ENCODE measurements around the gene ZMYND8.

Gene ZMYND8

DNA sequence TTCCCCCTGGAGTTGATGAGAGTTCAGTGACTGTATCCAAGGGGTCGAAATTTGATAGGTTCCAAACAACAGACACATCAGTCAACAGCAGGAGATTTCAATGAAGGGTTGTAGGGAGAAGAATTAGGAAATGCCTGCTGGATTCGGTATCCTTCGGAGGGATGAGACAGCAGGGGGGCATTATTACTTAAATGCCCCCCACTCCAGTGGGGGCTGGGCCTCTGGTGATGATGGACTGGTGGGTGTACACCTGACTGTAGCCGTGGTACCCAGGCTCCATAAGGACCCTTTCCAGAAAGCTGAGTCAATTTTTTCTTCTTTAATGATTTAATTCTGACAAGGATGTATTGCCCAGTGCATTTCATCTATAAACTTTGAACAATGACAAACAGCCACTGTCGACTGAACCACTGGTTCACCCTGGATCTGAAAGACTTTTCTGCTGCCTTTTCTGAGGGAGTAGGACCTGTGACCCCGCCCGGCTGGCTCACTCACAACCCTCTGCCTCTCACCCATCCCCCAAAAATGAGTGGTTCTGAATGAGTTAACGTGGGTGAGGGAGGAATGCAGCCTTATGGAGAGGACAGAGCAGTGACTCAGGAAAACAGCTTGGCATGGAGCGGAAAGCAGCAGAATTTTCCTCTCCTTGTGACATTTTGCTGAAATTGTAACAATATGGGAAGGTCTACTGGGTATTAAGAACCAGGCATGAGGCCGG, 41.0 kb downstream of the ZMYND8 start:
- Histone ChIP-seq H3K27ac (ENCODE audit: low read length) (no peak overlapping the region), H3K27me3 (ENCODE audit: insufficient read depth, low read length, poor library complexity) (no peaks in the 10 kb centered on the region), H3K36me3 (ENCODE audit: insufficient read depth, low read length) (peaks cover 34% of the 10 kb centered on the region), H3K4me2 (ENCODE audit: insufficient read depth, low read length) (no peak overlapping the region), H2AFZ (ENCODE audit: low read depth, low read length) (no peak overlapping the region), H4K20me1 (ENCODE audit: insufficient read depth, low read length) (peaks cover 84% of the 10 kb centered on the region), H3K4me3 (ENCODE audit: low read depth in 1 of 2, low read length in 2 of 2) (no peak overlapping the region), H3K9ac (ENCODE audit: low read depth, low read length) (no peak overlapping the region), H3K9me3 (ENCODE audit: insufficient read depth, low read length, severe bottlenecking) (no peaks in the 10 kb centered on the region), H3K4me1 (ENCODE audit: insufficient read depth, low read length) (no peaks in the 10 kb centered on the region), H3K79me2 (ENCODE audit: insufficient read depth, low read length) (peaks cover 92% of the 10 kb centered on the region)
- DNase-seq = no peak
- no peak for TF ChIP-seq EZH2 (IDR thresholded peaks at IDR 0.05; ENCODE audit: borderline replicate concordance, low read depth, low read length, severe bottlenecking)
- TF ChIP-seq, protein P1, sequence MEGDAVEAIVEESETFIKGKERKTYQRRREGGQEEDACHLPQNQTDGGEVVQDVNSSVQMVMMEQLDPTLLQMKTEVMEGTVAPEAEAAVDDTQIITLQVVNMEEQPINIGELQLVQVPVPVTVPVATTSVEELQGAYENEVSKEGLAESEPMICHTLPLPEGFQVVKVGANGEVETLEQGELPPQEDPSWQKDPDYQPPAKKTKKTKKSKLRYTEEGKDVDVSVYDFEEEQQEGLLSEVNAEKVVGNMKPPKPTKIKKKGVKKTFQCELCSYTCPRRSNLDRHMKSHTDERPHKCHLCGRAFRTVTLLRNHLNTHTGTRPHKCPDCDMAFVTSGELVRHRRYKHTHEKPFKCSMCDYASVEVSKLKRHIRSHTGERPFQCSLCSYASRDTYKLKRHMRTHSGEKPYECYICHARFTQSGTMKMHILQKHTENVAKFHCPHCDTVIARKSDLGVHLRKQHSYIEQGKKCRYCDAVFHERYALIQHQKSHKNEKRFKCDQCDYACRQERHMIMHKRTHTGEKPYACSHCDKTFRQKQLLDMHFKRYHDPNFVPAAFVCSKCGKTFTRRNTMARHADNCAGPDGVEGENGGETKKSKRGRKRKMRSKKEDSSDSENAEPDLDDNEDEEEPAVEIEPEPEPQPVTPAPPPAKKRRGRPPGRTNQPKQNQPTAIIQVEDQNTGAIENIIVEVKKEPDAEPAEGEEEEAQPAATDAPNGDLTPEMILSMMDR (IDR thresholded peaks at IDR 0.05; ENCODE audit: borderline replicate concordance, extremely low read depth, low read length, poor library complexity, severe bottlenecking) = no peak
- no peak for ATAC-seq (ENCODE audit: insufficient read depth, low read depth)

DNA sequence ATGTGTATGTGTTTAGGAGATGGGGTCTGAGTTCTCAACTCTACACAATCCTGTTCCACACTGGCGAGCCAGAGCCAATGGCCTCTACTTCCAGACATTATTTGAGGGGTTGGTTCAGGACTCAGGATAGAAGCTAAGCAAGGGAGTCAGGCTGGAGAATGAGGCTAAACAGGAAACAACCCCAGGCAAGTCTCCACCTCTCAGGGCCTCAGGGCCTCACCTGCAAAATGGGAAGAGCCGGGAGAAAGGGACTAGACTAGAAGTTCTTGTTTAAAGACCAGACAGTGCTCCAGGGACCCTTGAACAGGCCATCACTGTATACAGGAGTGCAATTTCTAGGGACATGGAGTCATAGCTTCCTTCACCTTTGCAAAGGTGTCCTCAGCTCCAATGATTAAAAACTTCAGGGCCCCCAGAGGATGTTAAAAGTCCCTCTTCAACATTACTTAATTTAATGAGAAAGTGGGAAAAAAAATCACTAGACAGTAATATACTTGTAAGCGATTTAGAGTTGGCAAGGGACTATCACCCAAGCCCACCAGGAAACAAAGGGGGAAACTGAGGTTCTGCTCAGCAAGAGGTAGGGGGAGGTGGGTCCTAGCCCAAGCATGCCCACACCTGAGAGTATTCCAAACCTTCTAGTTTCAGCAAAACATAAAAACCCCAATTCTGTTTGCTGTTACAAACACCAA, 41.7 kb downstream of the ZMYND8 start:
- no peak for ATAC-seq (ENCODE audit: insufficient read depth, low read depth)
- no peak overlapping the region for H3K4me3 ChIP-seq (ENCODE audit: low read depth in 1 of 2, low read length in 2 of 2)
- H3K4me1 ChIP-seq (ENCODE audit: insufficient read depth, low read length) = no peaks in the 10 kb centered on the region
- TF ChIP-seq EZH2 (IDR thresholded peaks at IDR 0.05; ENCODE audit: borderline replicate concordance, low read depth, low read length, severe bottlenecking) = no peak
- TF ChIP-seq, protein P1 (IDR thresholded peaks at IDR 0.05; ENCODE audit: borderline replicate concordance, extremely low read depth, low read length, poor library complexity, severe bottlenecking) = no peak
- no peak overlapping the region for H3K9ac ChIP-seq (ENCODE audit: low read depth, low read length)
- peaks cover 92% of the 10 kb centered on the region for H3K79me2 ChIP-seq (ENCODE audit: insufficient read depth, low read length)
- no peaks in the 10 kb centered on the region for H3K27me3 ChIP-seq (ENCODE audit: insufficient read depth, low read length, poor library complexity)
- peaks cover 41% of the 10 kb centered on the region for H3K36me3 ChIP-seq (ENCODE audit: insufficient read depth, low read length)
- no peak for DNase-seq
- no peak overlapping the region for H2AFZ ChIP-seq (ENCODE audit: low read depth, low read length)
- H4K20me1 ChIP-seq (ENCODE audit: insufficient read depth, low read length) = peaks cover 85% of the 10 kb centered on the region
- H3K27ac ChIP-seq (ENCODE audit: low read length) = no peak overlapping the region
- H3K4me2 ChIP-seq (ENCODE audit: insufficient read depth, low read length) = no peak overlapping the region
- no peaks in the 10 kb centered on the region for H3K9me3 ChIP-seq (ENCODE audit: insufficient read depth, low read length, severe bottlenecking)

DNA sequence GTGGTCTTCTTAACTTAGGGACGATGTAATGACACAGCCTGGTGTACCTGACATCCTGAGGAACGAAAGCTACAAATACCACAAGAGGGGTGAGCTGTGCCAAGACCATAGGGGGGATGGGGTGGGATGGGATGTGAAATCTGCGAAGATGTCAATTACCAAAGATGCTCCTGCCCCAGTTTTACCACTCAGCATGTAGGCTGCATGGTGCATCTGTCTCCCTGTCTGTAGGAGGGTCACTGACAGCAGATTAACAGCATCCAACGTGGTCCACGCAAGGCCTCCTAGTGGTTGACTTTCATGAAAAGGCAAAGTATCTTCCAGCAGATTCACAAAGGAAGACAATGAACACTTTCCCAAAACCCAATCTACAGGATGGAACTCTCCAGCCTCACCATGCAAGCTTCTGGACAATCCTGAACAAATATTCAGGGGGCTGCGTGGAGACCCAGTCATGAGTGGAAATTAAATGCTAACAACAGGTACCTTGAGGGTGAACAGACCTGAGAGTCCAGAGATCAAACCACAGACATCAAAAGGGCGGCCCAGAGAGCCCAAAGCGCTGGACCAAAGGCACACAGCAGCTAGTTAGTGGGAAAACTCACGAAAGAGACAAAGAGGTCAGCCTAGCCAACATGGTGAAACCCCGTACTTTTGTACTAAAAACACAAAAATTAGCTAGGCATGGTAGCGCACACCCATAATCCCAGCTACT, 44.4 kb downstream of the ZMYND8 start:
- TF ChIP-seq EZH2 (IDR thresholded peaks at IDR 0.05; ENCODE audit: borderline replicate concordance, low read depth, low read length, severe bottlenecking) = no peak
- TF ChIP-seq, protein P1 (IDR thresholded peaks at IDR 0.05; ENCODE audit: borderline replicate concordance, extremely low read depth, low read length, poor library complexity, severe bottlenecking) = no peak
- ATAC-seq (ENCODE audit: insufficient read depth, low read depth) (no peak), DNase-seq (no peak)
- peaks cover 64% of the 10 kb centered on the region for H4K20me1 ChIP-seq (ENCODE audit: insufficient read depth, low read length)
- H3K4me3 ChIP-seq (ENCODE audit: low read depth in 1 of 2, low read length in 2 of 2) = no peak overlapping the region
- H3K4me1 ChIP-seq (ENCODE audit: insufficient read depth, low read length) = no peaks in the 10 kb centered on the region
- H2AFZ ChIP-seq (ENCODE audit: low read depth, low read length) = no peak overlapping the region
- no peak overlapping the region for H3K9ac ChIP-seq (ENCODE audit: low read depth, low read length)
- H3K27ac ChIP-seq (ENCODE audit: low read length) = no peak overlapping the region
- H3K27me3 ChIP-seq (ENCODE audit: insufficient read depth, low read length, poor library complexity) = no peaks in the 10 kb centered on the region
- H3K9me3 ChIP-seq (ENCODE audit: insufficient read depth, low read length, severe bottlenecking) = no peaks in the 10 kb centered on the region
- no peak overlapping the region for H3K4me2 ChIP-seq (ENCODE audit: insufficient read depth, low read length)
- peaks cover 49% of the 10 kb centered on the region for H3K36me3 ChIP-seq (ENCODE audit: insufficient read depth, low read length)
- H3K79me2 ChIP-seq (ENCODE audit: insufficient read depth, low read length) = peaks cover 85% of the 10 kb centered on the region

All from DND-41 (cell line).